Measurements from ENCODE around the gene NEGR1. TPM values are rescaled to one million over a fixed set of nuclear protein-coding genes. Genes with fewer than 3 reads are reported as not detected.

Gene NEGR1
- total and polyA plus RNA-seq, 2 experiments from 2014 or later, result 0.57 to 0.94 TPM

GRCh38 chr1:72109916-72110315, 172.4 kb downstream of the NEGR1 start:
- Histone ChIP-seq H4K20me1 (replicated peaks; ENCODE audit: insufficient read depth) (no peaks in the 10 kb centered on the region), H3K27me3 (ENCODE audit: insufficient read depth) (no peaks in the 10 kb centered on the region), H3K4me2 (no peak overlapping the region), H3K4me1 (ENCODE audit: insufficient read depth) (no peaks in the 10 kb centered on the region), H3F3A (replicated peaks; ENCODE audit: low read depth) (no peaks in the 10 kb centered on the region), H3K36me3 (ENCODE audit: insufficient read depth) (no peaks in the 10 kb centered on the region), H3K79me2 (replicated peaks; ENCODE audit: insufficient read depth) (no peaks in the 10 kb centered on the region), H3K27ac (ENCODE audit: low read depth) (no peak overlapping the region), H3K9me2 (ENCODE audit: insufficient read depth) (no peaks in the 10 kb centered on the region), H3K4me3 (no peak overlapping the region), H2AFZ (no peak overlapping the region)
- H3K27me3 Mint-ChIP-seq (ENCODE audit: insufficient read depth, low read depth, poor library complexity), result no peaks in the 10 kb centered on the region
- H3K4me3 Mint-ChIP-seq, result no peak overlapping the region
- DNase-seq (ENCODE audit: low spot score) (no peak), ATAC-seq (no peak)
- H3K36me3 Mint-ChIP-seq (ENCODE audit: low read depth), result no peaks in the 10 kb centered on the region
- peaks cover 4% of the 10 kb centered on the region; the same call in 1 of the 3 replicates for H3K4me1 Mint-ChIP-seq
- no peaks in the 10 kb centered on the region for H3K9me3 Mint-ChIP-seq
- no peak overlapping the region for H3K27ac Mint-ChIP-seq
- TF ChIP-seq EZH2phosphoT487 (IDR thresholded peaks at IDR 0.05; ENCODE audit: unreplicated experiment) (no peak), CREB1 (CRISPR knock-in tag; IDR thresholded peaks at IDR 0.05; ENCODE audit: low read depth) (no peak), JUNB (IDR thresholded peaks at IDR 0.05; ENCODE audit: unreplicated experiment) (no peak), ZNF114 (CRISPR knock-in tag; IDR thresholded peaks at IDR 0.05) (no peak), NANOG (IDR thresholded peaks at IDR 0.05; ENCODE audit: borderline replicate concordance) (no peak), POLR2AphosphoS5 (IDR thresholded peaks at IDR 0.05; ENCODE audit: low read depth) (no peak), ZNF462 (CRISPR knock-in tag; IDR thresholded peaks at IDR 0.05) (no peak), EZH2 (IDR thresholded peaks at IDR 0.05; ENCODE audit: low read depth, unreplicated experiment) (no peak), ZNF331 (CRISPR knock-in tag; IDR thresholded peaks at IDR 0.05; ENCODE audit: low read depth) (no peak), CTCF (conservative IDR thresholded peaks at IDR 0.05; ENCODE audit: low read depth in 2 of 2) (no peak), ETS1 (IDR thresholded peaks at IDR 0.05) (no peak), STAT1 (IDR thresholded peaks at IDR 0.05; ENCODE audit: unreplicated experiment) (no peak), REST (IDR thresholded peaks at IDR 0.05; ENCODE audit: unreplicated experiment) (no peak)

Measured in GM23338 (cell line).